Non-pigmented ciliary epithelial cell (primary cell): ENCODE data around the gene RAB3B.
"Not testable (repeated sequence)": the region's sequence is repeated elsewhere in the genome, so short reads cannot be mapped to it uniquely, and the experiment has no call there.

Experiments used
- DNase-seq: peaks from one replicate; pipeline ENCODE4 v3.0.0-alpha.2; 2010; ENCODE audit warnings: low read depth

Gene RAB3B

DNA sequence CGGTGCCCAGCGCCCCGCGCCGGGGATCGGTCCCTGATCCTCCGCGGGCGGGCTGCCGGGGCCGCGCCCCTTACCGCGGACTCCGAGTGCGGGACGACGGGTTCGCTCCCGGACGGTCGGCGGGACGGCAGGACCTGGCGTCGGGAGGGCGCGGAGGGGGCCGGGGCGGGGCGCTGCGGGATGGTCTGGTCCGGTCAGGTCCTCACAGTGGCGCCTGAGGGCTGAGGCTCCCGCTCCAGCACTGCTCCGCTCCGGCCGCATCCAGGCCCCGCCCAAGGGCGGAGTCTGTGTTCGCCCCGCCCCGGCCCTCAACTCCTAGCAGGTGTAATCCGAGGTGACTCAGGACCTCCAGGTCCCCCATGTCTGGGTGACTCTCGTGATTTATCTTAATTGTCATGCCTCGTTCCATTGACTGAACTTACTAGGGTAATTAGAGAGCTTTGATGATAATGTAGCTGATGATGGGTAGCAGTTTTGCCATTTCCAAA lies at the start of gene RAB3B:
RAB3B (minus strand) TSS at position 223 of the 488 bp plus-strand sequence. CDS start 13,583 bp downstream, outside the sequence.
- no peak for DNase-seq

GRCh38 chr1:52037909-52038308 lies 47.4 kb upstream of the RAB3B start:
- DNase-seq = no peak

GRCh38 chr1:52037402-52037814 lies 46.9 kb upstream of the RAB3B start:
- DNase-seq = no peak

- DNase-seq = no peak
Measured at GRCh38 chr1:52034050-52034384, 43.5 kb upstream of the RAB3B start.

GRCh38 chr1:52033190-52034049 lies 42.9 kb upstream of the RAB3B start, which contains the start of gene KTI12:
TSS of gene KTI12 (minus strand) at chr1:52033810. CDS start at chr1:52033761, 49 bp downstream.
- no peak for DNase-seq

DNA sequence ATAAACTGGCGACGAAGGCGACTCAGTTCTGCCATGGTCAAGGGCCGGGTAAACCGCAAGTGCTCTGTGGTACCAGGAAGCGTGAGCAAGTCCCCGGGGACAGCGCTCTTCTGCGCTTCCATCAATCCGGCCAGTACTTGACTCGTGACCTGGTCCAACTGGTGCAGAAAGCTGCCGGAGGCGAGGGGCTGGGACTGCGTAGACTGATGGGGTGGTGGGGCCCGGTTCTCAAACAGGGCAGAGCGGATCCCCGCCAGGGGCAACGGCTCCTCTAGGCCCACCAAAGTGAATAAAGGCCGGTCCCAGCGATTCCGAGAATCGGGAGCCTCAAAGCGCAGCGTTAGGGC lies 42.3 kb upstream of the RAB3B start:
- DNase-seq = no peak

DNA sequence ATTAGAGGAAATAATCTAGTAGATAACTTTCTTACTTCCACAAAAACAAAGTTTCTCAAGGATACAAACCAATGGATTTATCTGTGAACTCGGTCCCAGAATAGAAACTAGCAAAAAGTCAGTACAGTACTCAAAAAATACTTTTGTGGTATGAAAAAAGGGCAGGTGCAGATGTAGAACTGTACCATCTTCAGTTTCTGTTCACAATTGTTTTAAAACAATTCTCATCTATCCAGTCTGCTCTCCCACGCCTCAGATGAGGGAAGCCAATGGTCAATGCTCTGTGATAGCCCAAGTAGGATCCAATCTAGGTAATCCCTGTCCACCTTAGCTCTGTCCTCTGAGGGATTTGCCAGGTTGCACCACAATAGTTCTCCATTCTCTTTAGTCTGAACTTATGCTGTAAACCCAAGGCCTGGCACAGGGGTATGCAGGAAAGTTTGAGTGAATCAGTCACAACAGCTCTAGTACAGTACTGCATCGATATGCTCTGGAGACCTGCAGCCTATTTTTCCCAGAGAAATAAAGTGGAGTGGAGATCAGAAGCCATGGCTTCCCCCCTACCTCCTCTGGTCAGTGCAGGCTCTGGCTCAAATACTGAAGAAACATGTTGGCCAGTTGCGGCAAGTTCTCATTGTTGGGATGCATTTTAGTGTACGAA lies 41.8 kb upstream of the RAB3B start:
- no peak for DNase-seq

GRCh38 chr1:52028839-52029238 lies 38.3 kb upstream of the RAB3B start:
- not testable (repeated sequence) for DNase-seq

GRCh38 chr1:52028328-52028727 lies 37.8 kb upstream of the RAB3B start:
- no peak for DNase-seq

DNA sequence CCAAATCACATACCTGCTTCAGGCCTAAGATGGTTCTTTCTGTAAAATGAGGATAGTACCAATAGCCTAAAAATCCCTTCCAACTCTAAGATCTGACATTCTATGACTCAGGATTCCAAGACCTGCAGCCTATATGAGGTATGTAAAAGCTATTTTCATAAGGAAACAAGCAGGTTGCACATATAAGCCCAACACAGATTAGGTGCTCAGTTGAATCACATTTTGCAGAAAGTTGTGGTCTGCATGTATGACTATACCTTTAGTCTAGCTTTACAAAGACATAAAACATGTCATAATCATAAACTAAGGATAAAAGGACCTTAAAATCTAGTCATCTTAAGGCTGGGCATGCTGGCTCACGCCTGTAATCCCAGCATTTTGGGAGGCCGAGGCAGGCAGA lies 35.8 kb upstream of the RAB3B start:
- no peak for DNase-seq

DNA sequence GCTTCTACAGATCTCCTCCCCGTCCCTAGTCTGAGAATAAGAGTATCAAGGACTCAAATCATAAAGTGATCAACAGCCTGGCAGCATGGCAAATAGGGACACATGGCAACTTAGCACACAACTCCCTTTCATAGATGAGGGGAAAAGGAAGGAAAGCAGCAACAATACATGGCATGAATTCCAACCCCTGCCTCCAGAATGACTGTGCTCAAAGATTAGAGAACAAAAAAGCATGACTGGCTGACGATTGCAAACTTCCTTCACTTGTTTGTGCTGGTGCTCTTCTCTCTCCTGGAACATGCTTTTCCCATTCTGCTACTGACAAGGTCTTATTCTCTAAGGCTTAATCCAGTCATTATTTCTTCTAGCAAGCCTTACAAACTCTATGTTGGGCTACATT lies 31.6 kb upstream of the RAB3B start:
- DNase-seq = no peak

- no peak for DNase-seq
Measured at GRCh38 chr1:52008071-52008809, 17.7 kb upstream of the RAB3B start.

DNA sequence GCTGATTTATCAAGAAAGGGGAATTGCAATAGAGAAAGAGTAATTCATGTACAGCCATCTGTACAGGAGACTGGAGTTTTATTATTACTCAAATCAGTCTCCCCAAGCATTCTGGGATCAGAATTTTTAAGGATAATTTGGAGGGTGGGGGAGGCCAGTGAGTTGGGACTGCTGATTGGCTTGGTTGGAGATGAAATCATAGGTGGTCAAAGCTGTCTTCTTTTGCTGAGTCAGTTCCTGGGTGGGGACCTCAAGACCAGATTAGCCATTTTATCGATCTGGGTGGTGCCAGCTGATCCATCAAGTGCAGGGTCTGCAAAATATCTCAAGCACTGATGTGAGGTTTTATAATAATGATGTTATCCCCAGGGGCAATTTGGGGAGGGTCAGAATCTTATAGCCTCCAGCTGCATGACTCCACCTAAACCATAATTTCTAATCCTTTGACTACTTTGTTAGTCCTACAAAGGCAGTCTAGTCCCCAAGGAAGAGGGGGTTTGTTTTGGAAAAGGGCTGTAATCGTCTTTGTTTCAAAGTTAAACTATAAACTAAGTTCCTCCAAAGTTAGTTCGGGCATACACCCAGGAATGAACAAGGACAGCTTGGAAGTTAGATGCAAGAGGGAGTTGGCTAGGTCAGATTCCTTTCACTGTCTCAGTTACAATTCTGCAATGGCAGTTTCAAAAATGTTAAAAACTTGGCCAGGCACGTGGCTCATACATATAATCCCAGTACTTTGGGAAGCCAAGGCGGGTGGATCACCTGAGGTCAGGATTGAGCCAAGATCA lies 16.9 kb upstream of the RAB3B start:
- no peak for DNase-seq

- DNase-seq = not testable (repeated sequence)
Measured at GRCh38 chr1:52006081-52006553, 15.6 kb upstream of the RAB3B start.

DNA sequence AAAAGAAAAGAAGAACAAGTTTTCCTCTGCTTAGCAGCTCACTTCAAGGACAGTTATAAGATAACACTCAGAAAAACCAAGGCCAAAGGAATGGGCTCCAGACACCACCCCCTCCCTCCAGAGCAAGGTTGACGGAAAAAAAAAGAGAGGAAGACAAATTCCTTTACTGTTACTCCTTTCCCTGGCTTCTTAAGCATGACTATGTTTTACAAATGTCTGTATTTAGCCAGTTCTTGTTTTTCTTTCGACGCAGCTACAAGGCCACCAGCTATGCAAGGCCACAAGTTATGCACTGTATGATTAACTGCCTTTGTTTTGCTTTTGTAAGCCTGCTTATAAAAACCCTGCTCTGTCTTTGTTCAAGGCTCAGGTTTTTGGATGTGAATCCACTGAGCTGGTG lies 15.0 kb upstream of the RAB3B start:
- peak; percentile 86 for DNase-seq

DNA sequence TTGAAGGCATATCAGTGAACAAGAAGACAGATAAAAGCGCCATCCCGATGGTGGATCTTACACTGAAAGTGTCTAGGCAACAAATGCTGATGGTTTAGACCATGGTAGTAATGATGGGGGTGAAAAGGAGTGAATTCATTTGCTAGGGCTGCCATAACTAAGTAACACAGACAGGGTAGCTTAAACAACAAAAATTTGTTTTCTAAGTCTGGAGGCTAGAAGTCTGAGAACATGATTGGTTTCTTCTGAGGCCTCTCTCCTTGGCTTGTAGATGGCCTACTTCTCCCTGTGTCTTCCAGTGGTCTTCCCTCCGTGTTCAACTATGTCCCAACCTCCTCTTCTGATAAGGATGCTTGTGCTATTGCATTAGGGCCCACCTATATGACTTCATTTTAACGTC lies 13.4 kb upstream of the RAB3B start:
- DNase-seq = no peak

DNA sequence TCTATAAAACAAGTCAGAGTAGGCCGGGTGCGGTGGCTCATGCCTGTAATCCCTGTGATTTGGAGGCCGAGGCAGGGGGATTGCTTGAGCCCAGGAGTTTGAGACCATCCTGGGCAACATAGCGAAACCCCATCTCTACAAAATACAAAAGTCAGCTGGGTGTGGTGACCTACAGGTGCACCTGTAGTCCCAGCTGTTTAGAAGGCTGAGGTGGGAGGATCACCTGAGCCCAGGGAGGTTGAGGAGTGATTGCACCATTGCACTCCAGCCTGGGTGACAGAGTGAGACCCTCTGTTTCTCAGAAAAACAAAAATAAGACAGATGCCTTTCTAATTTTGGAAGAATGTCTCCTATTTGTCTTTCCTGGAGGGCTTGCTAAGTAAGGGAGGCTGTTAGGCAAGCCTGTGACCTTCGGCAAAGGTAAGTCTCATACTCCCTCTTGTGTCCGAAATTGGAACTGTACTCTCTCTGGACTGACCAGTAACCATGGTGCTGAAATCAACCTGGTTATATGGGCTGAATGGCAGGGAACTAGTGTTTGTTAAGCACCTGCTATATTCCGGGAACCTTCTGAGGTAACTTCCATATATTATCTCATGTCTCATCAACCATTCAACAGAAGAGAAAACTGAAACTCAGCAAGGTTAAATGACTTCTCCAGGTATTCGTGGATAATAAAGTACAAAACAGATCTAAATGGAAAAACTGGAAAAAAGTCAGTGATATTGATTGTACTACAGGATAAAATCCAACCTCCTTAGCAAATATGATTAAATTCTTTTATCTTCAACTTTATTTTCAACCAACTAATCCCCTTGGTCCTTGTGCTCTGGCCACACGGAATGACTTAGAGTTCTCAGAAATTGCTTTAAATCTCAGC lies 11.8 kb upstream of the RAB3B start:
- DNase-seq = peak; percentile 86

GRCh38 chr1:51998701-51999100 lies 8.2 kb upstream of the RAB3B start:
- no peak for DNase-seq

- DNase-seq = no peak
Measured at GRCh38 chr1:51997974-51998382, 7.5 kb upstream of the RAB3B start.

GRCh38 chr1:51989582-51990477 lies 670 bp downstream of the RAB3B start:
- no peak for DNase-seq
